ENCODE measurements around the gene C22orf23.
A peak's percentile ranks its signal among the peaks of the same experiment; 100 is the strongest.

GRCh38 chr22:37981282-37982011, 28.0 kb upstream of the C22orf23 start:
- TF ChIP-seq CTCF (IDR thresholded peaks at IDR 0.05) (no peak), POLR2A (IDR thresholded peaks at IDR 0.05) (peak in 1 of 2 donors; percentile 43)

Measured in Peyer's patch (tissue), 4 donors.